ENCODE results near the gene KLHL25. TPM values are rescaled to one million over a fixed set of nuclear protein-coding genes. Genes with fewer than 3 reads are reported as not detected.

Gene KLHL25
- total RNA-seq, 1 donor from 2014 or later = 4.5 TPM

DNA sequence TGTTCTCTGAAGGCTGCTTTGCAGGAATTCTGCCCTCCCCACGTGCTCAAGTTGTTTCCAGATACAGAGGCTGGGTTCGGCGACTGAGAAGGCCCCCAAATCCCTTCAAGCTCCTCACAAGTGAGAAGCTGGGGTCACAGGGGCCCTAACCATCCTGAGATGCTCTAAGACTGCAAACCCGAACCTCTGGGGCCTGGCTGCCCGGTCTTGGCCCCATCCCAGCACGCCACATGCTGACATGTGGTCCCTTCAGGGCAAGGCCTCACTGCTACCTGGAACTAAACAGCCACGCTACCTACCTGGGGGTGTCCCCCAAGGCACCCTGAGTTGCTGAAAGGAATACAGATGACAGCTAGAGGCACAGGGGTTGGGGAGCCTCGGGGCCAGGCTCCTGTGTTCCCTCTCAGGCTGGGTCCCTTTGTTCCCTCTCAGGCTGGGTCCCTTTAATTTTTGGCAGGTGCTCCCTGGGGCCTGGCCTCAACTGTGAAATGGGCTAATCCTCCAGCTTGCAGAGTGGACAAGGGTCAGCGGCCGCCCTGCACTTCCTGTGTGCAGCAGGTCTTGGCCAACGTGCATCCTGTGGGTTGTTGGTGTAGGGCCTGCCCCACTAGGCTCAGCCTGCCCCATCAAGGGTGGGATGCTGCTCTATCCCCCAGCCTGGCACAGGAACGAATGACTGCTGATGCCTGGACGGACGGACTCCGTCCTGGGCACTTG, 32.5 kb downstream of the KLHL25 start:
- DNase-seq (ENCODE audit: low read depth) = no peak

DNA sequence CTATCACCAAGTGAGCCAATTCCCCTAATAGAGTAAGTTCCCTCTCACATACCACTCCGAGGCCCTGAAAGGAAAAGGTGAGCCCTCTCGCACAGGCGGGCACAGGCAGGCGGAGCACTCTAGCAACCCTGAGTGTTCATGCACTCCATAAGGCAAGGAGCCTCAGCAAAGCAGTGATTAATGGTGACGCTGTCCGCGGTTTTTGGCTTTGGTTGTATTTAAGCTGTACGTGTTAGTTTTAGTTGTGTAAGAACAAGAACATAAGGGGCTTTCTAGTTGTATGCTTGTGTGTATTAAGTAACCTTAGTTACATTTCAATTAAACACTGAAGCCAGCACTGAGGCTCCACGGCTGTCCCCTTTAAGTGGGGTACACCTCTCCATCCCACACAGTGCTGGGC, 33.1 kb downstream of the KLHL25 start:
- no peak for DNase-seq (ENCODE audit: low read depth)

DNA sequence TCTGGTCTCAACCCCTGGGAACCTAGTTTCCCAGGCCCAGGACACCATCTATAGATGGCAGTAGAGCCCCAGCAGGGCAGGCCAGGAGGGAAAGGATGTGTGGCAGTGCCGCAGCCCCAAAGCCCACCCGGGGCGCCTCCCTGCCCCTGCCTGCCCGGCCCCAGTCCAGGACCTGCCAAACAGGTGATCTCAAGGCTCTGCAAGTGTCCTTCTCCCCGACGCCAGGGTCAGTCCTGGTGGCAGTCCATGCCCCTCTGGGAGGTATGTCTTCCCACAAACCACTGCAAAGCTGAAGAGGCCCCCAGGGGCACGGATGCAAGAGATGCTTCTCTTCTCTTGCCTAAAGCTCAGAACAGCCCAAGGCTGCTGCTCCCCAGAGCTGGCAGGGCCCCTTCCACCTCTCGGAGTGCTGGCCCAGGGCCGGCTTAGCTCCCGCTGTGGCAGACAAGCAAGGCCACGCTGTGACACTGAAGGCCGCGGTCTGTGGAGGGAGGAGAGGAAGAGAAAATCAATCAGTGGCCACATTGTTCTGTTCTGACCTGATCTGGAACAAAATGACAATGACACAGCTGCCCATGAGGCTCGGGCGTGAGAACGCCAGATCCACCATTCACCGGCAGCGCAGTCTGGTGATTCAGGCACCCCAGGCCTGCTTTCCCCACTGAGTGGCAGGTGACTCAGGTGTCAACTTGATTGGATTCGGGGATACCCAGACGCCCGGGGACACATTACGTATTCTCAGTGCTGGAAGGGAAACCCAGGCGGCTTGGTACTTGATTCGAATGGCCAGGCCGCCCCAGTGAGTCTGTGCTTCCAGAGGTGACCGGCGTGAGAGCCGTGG, 34.0 kb downstream of the KLHL25 start:
- DNase-seq (ENCODE audit: low read depth) = no peak

DNA sequence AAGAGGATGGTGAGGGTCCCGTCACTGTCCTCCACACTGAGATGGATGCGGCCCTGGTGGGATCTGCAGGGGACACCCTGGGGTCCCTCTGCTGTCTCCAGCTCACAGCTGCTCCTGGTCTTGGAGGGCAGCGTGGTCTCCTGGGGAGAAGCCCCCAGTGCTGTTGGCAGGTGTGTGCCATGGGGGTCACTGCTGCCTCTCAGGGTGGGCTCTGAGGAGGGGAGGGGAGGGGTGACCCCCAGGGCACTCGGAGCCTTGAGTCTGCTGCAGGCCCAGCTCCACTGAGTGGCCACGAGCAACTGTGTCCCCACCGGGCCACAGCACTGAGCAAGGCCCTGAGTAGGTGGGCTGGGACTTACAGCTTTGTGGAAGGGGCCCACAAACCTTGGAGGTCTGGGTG, 34.7 kb downstream of the KLHL25 start:
- DNase-seq (ENCODE audit: low read depth) = no peak

DNA sequence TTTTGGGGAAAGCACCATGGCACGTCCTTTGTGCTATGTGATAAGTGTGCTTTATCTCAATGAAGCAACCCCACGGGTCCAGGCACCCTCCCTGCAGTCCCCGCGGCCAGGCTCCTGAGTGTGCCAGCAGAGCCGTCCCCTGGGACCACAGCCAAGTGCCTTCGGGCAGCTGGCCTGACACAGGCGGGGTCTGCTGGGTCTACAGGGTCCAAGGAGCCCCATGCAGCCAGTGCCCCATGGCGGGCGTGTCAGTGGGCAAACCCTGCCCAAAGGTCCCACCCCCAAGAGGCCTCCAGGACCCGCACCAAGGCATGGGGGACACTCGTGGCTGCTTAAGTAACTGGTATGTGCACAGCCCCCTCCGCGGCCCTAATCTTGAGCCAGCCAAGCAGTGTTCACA, 35.3 kb downstream of the KLHL25 start:
- DNase-seq (ENCODE audit: low read depth) = peak; percentile 27

DNA sequence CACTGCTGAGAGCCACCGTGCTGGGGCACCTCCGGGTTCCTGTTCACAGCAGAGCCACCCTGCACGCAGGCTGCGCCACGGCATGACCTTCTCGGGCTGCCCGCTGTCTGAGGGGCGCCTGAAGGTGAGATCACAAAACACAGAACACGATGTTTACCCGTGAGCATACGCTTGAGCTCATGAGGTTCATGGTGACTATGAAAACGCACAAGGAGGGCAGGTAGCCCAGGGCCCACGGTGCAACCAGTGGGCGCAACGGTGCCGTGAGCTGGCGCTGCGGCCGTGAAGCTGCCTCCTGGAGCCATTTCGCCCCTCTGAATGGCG, 36.1 kb downstream of the KLHL25 start:
- no peak for DNase-seq (ENCODE audit: low read depth)

DNA sequence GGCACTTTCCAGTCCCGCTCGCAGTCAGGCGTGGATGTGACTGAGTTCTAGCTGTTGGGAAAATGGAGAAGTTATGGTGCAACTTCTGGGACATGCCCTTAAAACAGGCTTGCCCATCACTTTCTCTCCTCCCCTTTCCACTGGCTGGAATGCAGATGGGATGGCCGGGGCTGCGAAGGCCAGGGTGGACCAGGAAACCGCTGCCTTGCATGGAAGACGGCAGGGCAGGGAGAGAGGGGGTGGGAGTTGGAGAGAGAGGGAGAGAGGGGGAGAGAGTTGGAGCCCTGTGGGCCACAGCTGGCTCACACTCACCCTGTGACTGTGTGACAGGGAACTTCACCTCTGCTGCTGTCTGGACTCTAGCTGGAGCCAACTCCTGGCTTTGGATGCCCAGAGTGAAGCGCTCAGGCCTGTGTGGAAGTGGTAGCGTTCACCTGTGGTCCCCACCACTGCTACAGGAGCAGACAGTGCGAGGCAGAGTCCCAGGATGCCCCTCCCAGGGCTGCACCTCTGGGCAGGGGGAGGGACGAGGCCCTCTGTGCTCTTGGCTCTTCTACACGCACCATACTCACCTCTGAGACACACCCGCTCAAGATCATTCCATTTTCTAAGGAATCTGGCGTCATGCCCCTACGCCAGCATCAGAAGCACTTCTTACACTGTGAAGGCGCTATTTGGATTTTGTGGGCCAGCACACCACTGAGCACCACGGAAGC, 36.6 kb downstream of the KLHL25 start:
- DNase-seq (ENCODE audit: low read depth) = no peak

DNA sequence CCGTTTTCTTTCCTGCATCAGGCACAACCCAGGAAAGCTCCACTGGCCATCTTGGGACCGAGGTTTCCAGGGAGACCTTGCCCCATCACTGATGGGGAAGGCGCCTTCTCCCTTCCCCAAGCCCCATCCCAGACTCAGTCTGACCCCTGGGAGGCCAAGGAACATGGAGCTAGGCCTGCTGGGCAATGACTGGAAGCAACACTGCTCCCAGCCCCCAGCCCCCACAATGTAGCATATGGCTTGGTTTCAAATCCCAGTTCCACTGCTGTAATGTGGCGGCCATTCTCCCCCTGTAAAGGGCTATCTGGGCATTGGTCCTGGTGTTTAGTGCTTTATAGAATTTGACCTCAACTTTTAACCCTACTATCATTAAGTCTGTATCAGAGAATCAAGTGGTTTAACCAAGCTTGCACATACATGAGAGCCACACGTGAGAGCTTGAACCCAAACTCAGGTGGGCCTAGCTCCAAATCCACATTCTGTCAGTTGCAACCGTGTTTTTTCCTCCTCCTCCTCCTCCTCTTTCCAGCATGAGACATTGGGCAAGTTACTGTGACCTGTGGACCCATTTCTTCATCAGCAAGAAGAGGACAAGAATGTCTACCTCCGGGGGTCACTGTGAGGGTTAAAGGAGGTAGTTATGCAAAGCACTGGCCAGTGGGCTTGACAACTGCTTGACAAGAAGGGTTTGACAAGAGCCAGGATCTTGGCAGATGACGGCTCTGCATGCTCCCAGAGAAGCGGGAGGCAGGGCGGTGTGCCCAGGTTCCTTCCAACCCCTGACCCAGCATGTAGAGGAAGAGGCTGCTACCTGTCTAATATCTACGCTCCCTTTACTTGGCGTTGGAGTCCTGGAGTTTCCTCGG, 37.4 kb downstream of the KLHL25 start:
- DNase-seq (ENCODE audit: low read depth) = no peak

DNA sequence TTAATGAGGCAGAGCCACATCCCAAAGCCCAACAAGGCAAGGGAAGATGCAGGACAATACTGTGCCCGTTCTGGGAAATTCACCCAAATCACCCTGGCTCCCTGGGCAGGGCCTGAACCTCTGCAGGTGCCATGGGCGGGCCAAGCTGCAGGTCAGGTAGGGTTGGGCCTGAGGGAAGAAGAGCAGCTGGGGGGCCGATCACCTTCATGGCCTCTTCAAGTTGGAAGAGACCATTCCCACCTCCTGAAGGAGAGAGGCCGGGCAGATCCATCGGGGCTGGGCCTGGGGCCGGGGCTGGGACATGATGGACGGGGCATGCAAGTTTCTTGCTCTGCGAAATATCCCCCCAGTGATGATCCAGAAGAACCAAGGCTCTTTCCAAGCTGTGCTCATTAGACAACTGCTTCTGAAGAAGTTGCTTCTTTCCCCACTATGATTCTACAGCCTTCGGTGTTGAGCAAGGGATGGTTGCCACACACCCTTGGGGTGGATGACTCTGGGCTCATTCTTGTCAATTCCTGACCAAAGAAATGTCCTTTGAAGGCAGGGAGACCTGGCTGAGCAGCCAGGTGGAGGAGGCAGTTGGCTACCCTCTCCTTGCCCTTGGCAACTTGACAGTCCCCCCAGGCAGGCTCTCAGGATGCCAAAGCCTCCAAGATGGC, 38.2 kb downstream of the KLHL25 start:
- no peak for DNase-seq (ENCODE audit: low read depth)

DNA sequence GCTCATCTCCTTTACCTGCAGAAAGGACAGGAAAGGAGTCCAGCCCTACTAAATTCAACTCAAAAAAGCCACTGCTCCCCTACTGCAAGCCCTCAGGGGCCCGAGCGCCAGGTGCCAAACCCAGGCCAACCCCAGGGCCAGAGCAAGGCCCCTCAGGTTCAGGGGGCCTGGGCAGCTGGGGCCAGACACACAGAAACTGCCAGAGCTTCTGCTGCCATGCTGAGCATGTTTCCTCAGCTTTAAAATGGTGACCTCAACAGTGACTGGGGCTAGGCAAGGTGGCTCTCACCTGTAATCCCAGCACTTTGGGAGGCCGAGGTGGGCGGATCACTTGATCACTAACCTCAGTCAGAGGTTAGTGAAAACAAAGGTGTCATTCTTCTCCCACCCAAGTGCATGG, 38.8 kb downstream of the KLHL25 start:
- no peak for DNase-seq (ENCODE audit: low read depth)

DNA sequence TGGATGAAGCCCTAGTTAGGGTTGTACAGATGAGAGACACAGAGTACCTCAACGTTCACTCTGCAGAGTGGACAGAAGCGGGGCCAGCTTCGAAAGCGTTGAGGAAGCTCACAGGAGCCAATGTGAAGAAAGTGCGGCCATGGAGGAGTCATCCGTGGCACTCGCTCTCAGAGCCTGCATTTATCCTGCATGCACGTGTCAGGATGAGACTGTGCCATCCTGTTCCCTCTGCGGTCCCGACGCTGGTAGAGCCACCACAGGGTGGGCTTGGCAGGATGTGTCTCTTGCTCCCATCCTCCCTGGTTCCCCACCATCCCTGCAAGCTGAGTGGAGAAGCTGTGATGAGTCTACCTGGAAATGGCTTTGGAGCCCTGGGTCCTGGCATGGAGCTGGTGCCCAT, 39.3 kb downstream of the KLHL25 start:
- no peak for DNase-seq (ENCODE audit: low read depth)

DNA sequence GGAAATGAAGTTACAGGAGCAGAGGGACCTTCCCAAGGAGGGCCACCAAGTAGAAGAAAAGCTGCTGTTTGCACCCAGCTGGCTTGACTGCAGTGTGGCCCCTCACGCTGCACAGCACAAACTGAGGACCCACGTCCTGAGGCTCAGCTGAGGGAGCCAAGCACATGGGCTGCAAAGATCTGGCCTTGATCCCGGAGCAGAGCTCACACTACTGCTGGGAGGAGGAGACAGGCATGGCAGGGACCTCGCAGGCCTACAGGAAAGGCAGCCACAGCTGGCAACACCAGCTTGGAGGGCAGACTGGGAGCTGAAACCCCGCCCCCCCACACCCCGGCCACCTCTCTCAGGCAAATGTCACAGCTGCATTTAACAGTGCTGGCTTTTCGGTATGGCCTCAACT, 39.7 kb downstream of the KLHL25 start:
- peak; percentile 48 for DNase-seq (ENCODE audit: low read depth)

DNA sequence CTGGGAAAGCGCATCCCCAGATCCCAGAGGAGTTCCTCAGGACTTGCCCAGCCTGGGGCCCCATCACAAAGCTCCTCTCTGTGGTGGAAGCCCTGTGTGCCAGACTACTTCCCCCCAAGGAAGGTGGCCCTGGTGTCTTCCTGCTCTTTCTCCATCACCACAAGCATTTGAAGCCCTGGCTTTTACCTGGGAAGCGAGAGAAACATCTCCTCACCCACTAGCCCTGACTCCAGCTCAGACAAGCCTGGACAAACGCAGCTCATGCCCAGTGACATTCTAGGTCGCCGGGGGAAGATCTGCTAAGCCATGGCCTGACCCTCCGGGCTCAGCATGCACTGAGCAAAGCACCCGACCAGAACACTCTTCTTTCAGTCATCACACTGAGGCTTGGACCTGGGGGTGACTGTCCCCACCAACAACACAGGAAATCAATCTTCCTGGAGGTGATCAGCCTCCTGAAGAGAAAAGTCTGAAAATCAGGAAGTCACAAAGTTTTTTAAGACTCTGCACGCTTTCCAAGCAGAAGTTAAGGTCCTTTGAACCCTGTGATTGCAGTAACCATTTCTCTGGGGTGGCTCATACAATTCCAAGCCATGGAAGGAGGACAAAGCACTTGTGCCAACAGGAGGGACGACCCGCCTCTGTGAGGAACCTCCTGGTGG, 40.8 kb downstream of the KLHL25 start:
- DNase-seq (ENCODE audit: low read depth) = no peak

DNA sequence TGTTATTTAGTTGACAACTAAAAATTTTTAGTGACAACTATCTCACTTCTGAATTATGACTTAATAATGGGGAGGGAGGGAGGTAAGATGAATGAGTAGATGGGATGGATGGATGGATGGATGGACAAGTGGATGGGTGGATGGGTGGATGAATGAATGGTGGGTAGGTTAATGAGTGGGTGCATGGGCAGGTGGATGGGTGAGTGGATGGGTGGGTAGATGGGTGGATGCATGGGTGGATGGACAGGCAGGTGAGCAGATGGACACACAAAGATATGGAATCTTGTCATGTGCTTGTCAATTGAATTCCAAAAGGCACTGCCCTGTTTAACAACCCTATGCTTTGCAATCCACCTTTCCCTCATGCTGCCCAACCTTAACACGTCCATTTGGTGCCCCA, 41.5 kb downstream of the KLHL25 start:
- DNase-seq (ENCODE audit: low read depth) = no peak

DNA sequence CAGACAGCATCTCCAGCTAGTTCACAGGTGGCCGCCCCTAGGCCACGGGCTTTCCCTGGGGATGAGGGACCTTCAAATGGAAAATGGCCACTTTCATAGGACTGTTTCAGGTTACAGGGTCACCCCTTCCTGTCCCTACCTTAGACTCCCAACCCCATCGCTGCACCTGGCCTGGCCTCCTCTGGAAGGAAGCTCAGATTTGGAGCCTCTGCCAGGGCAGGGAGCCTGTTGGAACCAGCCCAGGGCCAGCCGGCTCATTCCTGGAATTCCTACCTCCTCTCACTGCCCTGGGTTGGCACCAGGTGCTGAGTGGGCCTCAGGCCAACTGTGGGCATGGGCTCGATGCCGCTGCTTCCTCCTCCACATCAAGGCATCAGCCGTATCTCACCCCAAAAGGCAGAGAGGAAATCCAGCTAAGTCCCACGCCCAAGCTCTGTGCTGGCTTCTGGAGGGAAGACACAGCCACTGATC, 42.2 kb downstream of the KLHL25 start:
- no peak for DNase-seq (ENCODE audit: low read depth)

DNA sequence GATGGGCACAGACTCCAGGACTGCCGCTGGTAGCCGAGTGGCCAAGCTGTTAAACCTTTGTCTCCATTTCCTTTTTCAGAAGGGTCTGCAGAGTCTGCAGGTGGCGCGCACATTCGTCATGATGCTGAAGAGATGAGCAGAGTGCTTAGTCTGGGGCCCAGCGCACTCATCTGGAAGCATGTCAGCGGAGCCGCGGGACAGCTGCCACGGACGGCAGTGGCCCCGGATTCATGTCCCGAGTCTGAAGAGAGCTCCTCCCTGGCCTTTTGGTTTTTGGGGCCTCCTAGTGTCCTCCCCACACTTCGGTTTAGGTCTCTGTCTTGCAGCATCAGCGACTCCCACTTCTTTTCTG, 42.6 kb downstream of the KLHL25 start:
- DNase-seq (ENCODE audit: low read depth) = no peak

DNA sequence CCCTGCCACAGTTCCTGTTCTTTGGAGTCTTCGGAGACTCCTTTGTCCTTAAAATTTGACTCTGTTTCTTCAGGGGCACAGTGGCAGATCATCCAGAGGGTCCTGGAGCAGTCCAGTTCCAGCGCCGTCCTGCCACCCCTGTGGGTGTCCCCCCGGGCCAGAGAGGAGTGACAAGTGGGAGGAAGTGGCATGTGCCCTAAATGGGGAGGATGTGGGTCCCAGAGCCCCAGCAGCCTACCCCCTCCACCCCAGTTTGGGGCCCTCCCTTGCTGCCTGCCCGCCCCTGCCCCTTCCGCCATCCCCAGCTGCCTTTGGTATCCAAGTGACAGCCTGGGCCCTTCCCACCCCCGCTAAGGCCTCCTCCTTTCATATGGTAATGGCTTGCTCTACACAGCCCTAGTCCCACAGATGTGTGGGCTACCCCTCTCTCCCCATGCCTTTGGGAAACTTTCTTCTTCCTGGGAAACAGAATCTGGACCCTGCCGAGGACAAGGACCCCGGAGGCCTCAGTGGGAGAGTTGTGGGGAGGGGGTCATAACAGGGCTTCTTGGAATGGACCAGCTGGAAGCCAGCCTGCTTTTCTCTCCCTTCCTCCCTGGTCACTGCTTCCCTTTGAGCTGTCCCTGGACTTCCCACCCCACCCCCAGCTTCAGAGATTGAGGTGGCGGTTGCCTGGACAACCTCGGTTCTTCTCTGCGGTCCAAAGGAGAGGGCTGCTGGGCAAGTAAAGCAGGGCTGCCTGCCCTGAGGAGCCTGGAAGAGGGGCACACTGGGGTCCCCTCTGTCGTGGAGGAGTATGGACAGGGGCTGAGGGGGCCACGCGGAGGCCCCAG, 43.2 kb downstream of the KLHL25 start:
- DNase-seq (ENCODE audit: low read depth) = no peak

DNA sequence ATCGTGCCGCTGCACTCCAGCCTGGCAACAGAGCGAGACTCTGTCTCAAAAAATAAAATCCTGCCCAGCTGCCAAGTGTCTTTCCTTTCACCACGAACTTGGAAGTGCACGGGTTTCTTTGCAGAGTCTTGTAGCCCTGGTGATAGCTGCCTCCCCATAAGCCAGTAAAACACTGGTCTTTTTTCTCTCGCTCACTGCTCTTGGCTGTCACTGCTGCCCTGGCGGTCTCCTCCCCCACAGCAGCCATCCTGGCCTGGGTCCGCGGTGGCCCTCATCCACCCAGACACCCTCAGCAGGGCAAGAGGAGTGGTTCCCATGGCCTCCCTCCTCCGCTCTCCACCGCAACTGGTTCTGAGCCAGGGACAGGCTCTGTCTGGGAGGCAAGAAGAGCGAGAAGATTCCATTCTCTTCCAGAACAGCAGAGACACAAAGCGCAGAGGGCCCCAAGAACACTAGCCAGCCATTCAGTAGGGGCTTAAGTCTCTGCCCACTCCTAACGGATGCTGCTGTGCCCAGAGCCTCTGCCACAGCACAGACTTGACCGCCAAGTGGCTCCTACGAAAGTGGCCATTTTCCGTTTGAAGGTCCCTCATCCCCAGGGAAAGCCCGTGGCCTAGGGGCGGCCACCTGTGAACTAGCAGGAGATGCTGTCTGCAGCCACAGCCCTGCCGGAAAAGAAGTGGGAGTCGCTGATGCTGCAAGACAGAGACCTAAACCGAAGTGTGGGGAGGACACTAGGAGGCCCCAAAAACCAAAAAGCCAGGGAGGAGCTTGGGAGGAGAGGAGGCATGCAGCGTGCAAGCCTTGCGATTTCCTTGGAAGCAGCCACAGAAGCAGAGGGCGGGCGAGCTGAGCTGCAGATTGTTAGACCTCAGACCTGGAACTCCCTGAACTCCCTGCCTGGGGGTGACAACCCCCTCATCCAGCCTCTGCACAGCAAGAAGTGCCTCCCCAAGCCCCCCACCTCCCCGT, 44.1 kb downstream of the KLHL25 start:
- peak; percentile 60 for DNase-seq (ENCODE audit: low read depth)

All from myocyte (in vitro differentiated cells).